ENCODE measurements around the gene USP24. TPM values are rescaled to one million over a fixed set of nuclear protein-coding genes. Genes with fewer than 3 reads are reported as not detected.

Gene USP24
- total RNA-seq, 1 donor = 43.1 TPM

- DNase-seq (ENCODE audit: insufficient read length, low spot score, missing footprints) = peak; percentile 39
- peaks cover 8% of the 10 kb centered on the region for H3K27me3 ChIP-seq (ENCODE audit: insufficient read depth, low read length)
- H3K36me3 ChIP-seq (ENCODE audit: insufficient read depth, low read length) = no peaks in the 10 kb centered on the region
- no peak overlapping the region for H3K4me3 ChIP-seq (ENCODE audit: insufficient read depth, low read length)
- no peak overlapping the region for H3K4me2 ChIP-seq (ENCODE audit: insufficient read depth, low read length)
- no peaks in the 10 kb centered on the region for H4K20me1 ChIP-seq (ENCODE audit: insufficient read depth, low read length)
- H3K9me3 ChIP-seq (ENCODE audit: low read depth, low read length) = no peaks in the 10 kb centered on the region
- H3K4me1 ChIP-seq (ENCODE audit: insufficient read depth, low read length) = no peaks in the 10 kb centered on the region
- no peak overlapping the region for H2AFZ ChIP-seq (ENCODE audit: low read length)
- H3K27ac ChIP-seq (ENCODE audit: low read depth, low read length) = no peak overlapping the region
- no peak for TF ChIP-seq CTCF (IDR thresholded peaks at IDR 0.05; ENCODE audit: extremely low read depth, low read depth, low read length)
- H3K79me2 ChIP-seq (ENCODE audit: insufficient read depth, low read length) = no peaks in the 10 kb centered on the region
Observed at GRCh38 chr1:55057270-55057955, 157.8 kb downstream of the USP24 start.

GRCh38 chr1:55056632-55056992 is 158.6 kb downstream of the USP24 start:
- Histone ChIP-seq H3K27ac (ENCODE audit: low read depth, low read length) (no peak overlapping the region), H2AFZ (ENCODE audit: low read length) (no peak overlapping the region), H3K9me3 (ENCODE audit: low read depth, low read length) (no peaks in the 10 kb centered on the region), H3K4me2 (ENCODE audit: insufficient read depth, low read length) (no peak overlapping the region), H3K27me3 (ENCODE audit: insufficient read depth, low read length) (peaks cover 8% of the 10 kb centered on the region), H3K79me2 (ENCODE audit: insufficient read depth, low read length) (no peaks in the 10 kb centered on the region), H4K20me1 (ENCODE audit: insufficient read depth, low read length) (no peaks in the 10 kb centered on the region), H3K36me3 (ENCODE audit: insufficient read depth, low read length) (no peaks in the 10 kb centered on the region), H3K4me3 (ENCODE audit: insufficient read depth, low read length) (no peak overlapping the region), H3K4me1 (ENCODE audit: insufficient read depth, low read length) (no peaks in the 10 kb centered on the region)
- peak; percentile 53 for DNase-seq (ENCODE audit: insufficient read length, low spot score, missing footprints)
- TF ChIP-seq CTCF (IDR thresholded peaks at IDR 0.05; ENCODE audit: extremely low read depth, low read depth, low read length) = no peak

GRCh38 chr1:55055951-55056631 is 159.1 kb downstream of the USP24 start:
- DNase-seq (ENCODE audit: insufficient read length, low spot score, missing footprints) = peak; percentile 35
- Histone ChIP-seq H2AFZ (ENCODE audit: low read length) (no peak overlapping the region), H3K4me2 (ENCODE audit: insufficient read depth, low read length) (no peak overlapping the region), H4K20me1 (ENCODE audit: insufficient read depth, low read length) (no peaks in the 10 kb centered on the region), H3K9me3 (ENCODE audit: low read depth, low read length) (no peaks in the 10 kb centered on the region), H3K79me2 (ENCODE audit: insufficient read depth, low read length) (no peaks in the 10 kb centered on the region), H3K27me3 (ENCODE audit: insufficient read depth, low read length) (peaks cover 8% of the 10 kb centered on the region), H3K27ac (ENCODE audit: low read depth, low read length) (no peak overlapping the region), H3K4me3 (ENCODE audit: insufficient read depth, low read length) (no peak overlapping the region), H3K36me3 (ENCODE audit: insufficient read depth, low read length) (no peaks in the 10 kb centered on the region), H3K4me1 (ENCODE audit: insufficient read depth, low read length) (no peaks in the 10 kb centered on the region)
- no peak for TF ChIP-seq CTCF (IDR thresholded peaks at IDR 0.05; ENCODE audit: extremely low read depth, low read depth, low read length)

- H3K27me3 ChIP-seq (ENCODE audit: insufficient read depth, low read length) = peaks cover 10% of the 10 kb centered on the region
- no peaks in the 10 kb centered on the region for H3K9me3 ChIP-seq (ENCODE audit: low read depth, low read length)
- H3K36me3 ChIP-seq (ENCODE audit: insufficient read depth, low read length) = no peaks in the 10 kb centered on the region
- no peak overlapping the region for H3K4me3 ChIP-seq (ENCODE audit: insufficient read depth, low read length)
- H3K4me2 ChIP-seq (ENCODE audit: insufficient read depth, low read length) = no peak overlapping the region
- no peaks in the 10 kb centered on the region for H3K4me1 ChIP-seq (ENCODE audit: insufficient read depth, low read length)
- H3K27ac ChIP-seq (ENCODE audit: low read depth, low read length) = no peak overlapping the region
- H3K79me2 ChIP-seq (ENCODE audit: insufficient read depth, low read length) = no peaks in the 10 kb centered on the region
- no peak for TF ChIP-seq CTCF (IDR thresholded peaks at IDR 0.05; ENCODE audit: extremely low read depth, low read depth, low read length)
- no peaks in the 10 kb centered on the region for H4K20me1 ChIP-seq (ENCODE audit: insufficient read depth, low read length)
- DNase-seq (ENCODE audit: insufficient read length, low spot score, missing footprints) = peak; percentile 62
- H2AFZ ChIP-seq (ENCODE audit: low read length) = no peak overlapping the region
Observed at GRCh38 chr1:55055084-55055882, 159.9 kb downstream of the USP24 start.

Measured in osteoblast (primary cell).